Hair follicle dermal papilla cell (primary cell): ENCODE data around the gene MBOAT7. TPM values are rescaled to one million over a fixed set of nuclear protein-coding genes. Genes with fewer than 3 reads are reported as not detected.

Experiments used
- total RNA-seq: library from RNA; depleted of rRNA; stranded (reverse); fragments of >200 nt; gene quantifications from 2 replicates; pipeline ENCODE4 v1.2.3, GENCODE V29; 2012

Gene MBOAT7
- total RNA-seq, result 19.1 and 32.5 TPM in 2 replicates

DNA sequence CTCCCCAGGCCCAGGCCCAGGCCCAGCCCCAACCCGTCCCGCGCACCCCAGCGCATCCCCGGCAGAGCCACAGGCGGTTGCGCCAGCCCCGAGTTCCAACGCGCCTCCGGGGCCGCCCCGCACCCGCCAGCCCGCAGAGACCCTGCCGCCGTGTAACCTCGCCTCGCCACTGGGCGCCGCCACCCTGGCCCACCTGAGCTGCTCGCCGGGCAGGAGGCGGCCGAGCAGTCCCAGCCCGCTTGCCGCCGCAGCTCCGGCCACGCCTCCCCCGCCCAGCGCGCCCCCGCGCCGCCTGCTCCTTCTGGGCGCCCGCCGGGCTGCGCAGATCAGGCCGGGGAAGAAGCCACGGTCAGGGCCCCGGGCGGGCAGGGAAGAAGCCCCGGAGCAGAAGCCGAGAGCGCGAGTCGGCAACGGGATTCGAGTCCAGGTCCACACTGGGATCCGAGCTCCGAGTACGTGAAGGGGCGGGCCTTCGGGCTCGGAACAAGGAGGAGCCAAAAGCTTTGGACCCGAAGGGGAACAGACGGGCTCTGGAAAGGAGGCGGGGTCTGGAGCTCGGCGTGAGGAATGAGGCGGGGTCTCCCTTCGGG lies at the start of gene MBOAT7:
MBOAT7 (minus strand) TSS at position 436 of the 590 bp plus-strand sequence. CDS start 1,072 bp downstream, outside the sequence.

GRCh38 chr19:54222474-54223276 lies 33.3 kb upstream of the MBOAT7 start, which contains the start of gene LILRB3:
Gene LILRB3, minus strand, starts transcription at chr19:54223007. Its CDS starts 31 bp downstream, at chr19:54222976.

DNA sequence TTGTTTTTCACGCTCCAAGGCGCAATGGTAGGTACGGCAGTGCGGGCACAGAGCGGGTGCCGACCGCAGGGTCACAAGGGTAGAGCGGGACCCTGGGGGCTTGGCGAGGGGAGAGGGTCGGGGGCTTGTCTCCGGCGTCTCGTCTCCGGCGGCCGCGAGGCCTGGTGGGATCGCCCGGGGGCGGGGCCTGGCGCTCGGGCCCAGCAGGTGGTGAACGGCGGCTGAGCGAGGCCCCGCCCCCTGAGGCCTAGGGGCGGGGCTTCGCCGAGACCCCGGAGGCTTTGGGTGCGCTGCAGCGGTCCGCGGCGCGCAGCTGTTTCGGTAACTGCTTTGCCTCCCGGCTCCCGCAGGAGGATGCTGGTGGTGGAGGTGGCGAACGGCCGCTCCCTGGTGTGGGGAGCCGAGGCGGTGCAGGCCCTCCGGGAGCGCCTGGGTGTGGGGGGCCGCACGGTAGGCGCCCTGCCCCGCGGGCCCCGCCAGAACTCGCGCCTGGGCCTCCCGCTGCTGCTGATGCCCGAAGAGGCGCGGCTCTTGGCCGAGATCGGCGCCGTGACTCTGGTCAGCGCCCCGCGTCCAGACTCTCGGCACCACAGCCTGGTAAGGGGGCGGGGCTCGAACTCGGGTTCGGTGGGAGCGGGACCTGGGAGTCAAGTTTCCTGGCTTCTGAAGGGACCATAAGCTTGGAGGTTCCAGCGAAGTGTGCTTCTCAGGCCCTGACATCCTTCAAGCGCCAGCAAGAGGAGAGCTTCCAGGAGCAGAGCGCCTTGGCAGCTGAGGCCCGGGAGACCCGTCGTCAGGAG lies 1.8 kb upstream of the MBOAT7 start, which contains the start of gene TSEN34:
TSEN34 (plus strand) TSS at position 298 of the 800 bp plus-strand sequence; CDS start at position 355, 57 bp downstream.

DNA sequence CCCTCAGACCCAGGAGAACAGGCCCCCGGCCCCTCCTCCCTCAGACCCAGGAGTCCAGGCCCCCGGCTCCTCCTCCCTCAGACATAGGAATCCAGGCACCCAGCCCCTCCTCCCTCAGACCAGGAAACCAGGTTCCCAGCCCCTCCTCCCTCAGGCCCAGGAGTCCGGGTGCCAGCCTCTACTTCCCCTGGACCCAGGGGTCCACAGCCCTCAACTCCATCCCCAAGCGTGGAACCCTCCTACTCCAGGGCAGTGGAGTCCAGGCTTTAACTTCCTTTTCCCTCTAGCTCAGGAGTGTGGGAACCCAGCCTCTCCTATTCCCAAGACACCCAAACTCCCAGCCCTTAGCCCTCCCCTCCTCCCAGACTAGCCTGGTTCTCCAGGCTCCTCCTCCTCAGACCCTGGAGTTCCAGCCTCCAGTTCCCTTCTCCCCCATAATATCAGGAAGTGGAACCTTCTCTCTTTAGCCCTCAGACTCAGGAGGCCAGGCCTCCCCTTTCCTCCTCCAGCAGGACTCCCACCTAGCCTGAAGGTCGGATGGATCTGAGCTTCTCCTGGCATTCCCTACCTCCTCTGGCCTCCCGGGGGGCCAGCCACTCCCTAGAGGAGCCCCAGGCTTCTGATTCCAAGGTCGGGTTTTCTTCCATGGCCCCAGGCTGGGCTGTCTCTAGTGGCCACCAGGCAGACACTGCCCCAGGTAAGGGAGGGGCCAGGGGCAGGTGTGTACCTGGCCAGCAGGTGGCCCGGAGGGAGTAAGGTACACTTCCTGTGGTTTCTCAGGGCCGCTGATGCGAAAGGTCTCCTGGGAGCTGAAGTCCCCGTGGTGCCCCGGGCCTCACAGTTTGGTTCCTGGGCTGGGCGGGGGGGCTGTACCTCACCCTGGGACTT lies 16.7 kb downstream of the MBOAT7 start, which contains the start of gene TMC4:
TMC4 (minus strand) TSS at position 690 of the 888 bp plus-strand sequence; CDS start at position 647, 43 bp downstream.

GRCh38 chr19:54159352-54160181 lies 29.8 kb downstream of the MBOAT7 start, which contains the start of gene LENG1:
Gene LENG1, minus strand, starts transcription at chr19:54159721. Its CDS starts 26 bp downstream, at chr19:54159695.

DNA sequence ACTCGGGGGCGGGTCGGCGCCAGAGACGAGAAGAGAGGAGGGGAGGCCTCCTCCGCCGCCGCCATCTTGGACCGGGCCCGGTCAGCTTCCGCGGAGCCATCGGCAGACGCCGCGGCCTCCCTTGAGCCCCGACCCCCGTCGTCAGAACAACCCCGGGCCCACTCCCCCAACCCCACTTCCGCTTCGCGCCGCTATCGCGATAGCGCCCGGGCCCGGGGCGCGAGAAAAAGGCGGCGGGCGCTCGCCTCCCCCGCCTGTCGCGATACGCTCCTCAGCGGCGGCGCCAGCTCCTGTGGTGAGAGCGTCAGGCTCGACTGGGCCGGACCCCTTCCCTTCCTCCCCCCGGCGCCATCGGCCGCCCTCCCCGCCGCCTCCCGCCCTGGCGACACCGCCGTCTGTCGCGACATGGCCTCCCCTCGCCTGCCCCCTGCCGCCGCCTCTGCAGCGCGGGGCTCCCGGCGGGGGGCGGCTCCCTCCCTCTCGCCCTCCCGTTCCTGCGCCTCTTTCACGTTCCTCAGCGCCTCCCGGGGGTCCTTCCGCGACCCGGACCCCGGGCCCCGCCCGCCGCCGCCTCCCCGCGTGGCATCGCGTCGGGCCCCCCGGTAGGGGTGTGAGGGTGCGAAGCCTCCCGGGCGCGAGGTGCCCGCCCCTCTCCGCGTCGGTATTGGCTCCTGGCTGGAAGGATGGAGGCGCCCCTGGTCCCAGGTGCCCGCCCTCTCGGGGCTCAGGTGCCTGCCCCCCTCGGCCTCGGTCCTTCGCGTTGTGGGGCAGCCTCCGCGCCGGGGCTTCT lies 51.5 kb downstream of the MBOAT7 start, which contains the start of gene CNOT3:
CNOT3 (plus strand) TSS at position 64 of the 790 bp plus-strand sequence. CDS start 5,217 bp downstream, outside the sequence.

Other genes with a start within 250 kb of the MBOAT7 start
- gene CACNG8, start 226.6 kb downstream of the MBOAT7 start, total RNA-seq, result not detected in 2 replicates
- not detected in 2 replicates for gene CACNG6, start 197.9 kb downstream of the MBOAT7 start, total RNA-seq
- not detected in 2 replicates for gene VSTM1, start 125.7 kb downstream of the MBOAT7 start, total RNA-seq
- gene TARM1, start 108.2 kb downstream of the MBOAT7 start, total RNA-seq, result not detected in 2 replicates
- gene OSCAR, start 88.8 kb downstream of the MBOAT7 start, total RNA-seq, result 0.16 and 0.36 TPM in 2 replicates
- 5.7 and 6.2 TPM in 2 replicates for gene NDUFA3, start 86.7 kb downstream of the MBOAT7 start, total RNA-seq
- 7.7 and 9.7 TPM in 2 replicates for gene TFPT, start 73.9 kb downstream of the MBOAT7 start, total RNA-seq
- 41.4 and 44.5 TPM in 2 replicates for gene PRPF31, start 73.8 kb downstream of the MBOAT7 start, total RNA-seq
- 15.1 and 16.5 TPM in 2 replicates for gene CNOT3, start 51.8 kb downstream of the MBOAT7 start, total RNA-seq
- 3.2 and 3.5 TPM in 2 replicates for gene LENG1, start 29.9 kb downstream of the MBOAT7 start, total RNA-seq
- gene TMC4, start 16.4 kb downstream of the MBOAT7 start, total RNA-seq, result 0.36 and 1.5 TPM in 2 replicates
- gene TSEN34, start 1.7 kb upstream of the MBOAT7 start, total RNA-seq, result 56.0 and 64.7 TPM in 2 replicates
- gene RPS9, start 11.3 kb upstream of the MBOAT7 start, total RNA-seq, result 1,123 and 1,387 TPM in 2 replicates
- gene LILRB3, start 33.4 kb upstream of the MBOAT7 start, total RNA-seq, result not detected in 2 replicates
- gene LILRA6, start 53.2 kb upstream of the MBOAT7 start, total RNA-seq, result not detected in 2 replicates
- not detected in 2 replicates for gene LILRB5, start 67.7 kb upstream of the MBOAT7 start, total RNA-seq
- gene LILRB2, start 91.5 kb upstream of the MBOAT7 start, total RNA-seq, result not detected in 2 replicates
- gene LILRA5, start 123.6 kb upstream of the MBOAT7 start, total RNA-seq, result not detected in 2 replicates
- not detected in 2 replicates for gene LILRA4, start 149.6 kb upstream of the MBOAT7 start, total RNA-seq
- 0.16 TPM in 1 of 2 replicates, not detected in the other for gene LAIR1, start 175.4 kb upstream of the MBOAT7 start, total RNA-seq
- not detected in 2 replicates for gene TTYH1, start 225.9 kb upstream of the MBOAT7 start, total RNA-seq